Iris pigment epithelial cell (primary cell): ENCODE measurements around the gene TNFSF4.
A peak's percentile ranks its signal among the peaks of the same experiment; 100 is the strongest.
"Not testable (repeated sequence)": the region's sequence is repeated elsewhere in the genome, so short reads cannot be mapped to it uniquely, and the experiment has no call there.

ENCODE experiments used
- DNase-seq: peaks from one replicate; pipeline ENCODE4 v3.0.0-alpha.2; 2011; ENCODE audit warnings: low read depth

Gene TNFSF4

DNA sequence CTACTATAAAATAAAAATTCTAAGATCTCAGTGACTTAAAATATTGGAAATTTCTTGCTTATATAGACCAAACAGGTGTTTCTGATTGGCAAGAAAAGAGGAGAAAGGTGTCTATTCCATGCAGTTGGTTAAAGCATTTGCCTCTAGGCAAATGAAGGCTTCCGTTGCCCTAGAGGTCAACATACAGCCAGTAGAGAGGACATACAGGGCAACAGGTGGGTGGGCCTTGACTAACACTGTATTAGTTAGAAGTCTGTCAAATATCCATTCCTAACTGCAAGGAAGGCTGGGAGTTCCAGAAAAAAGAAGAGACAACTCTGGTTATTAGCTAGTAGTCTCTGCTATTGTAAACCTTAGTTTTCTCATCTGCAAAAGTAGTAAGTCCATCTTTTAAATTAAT lies 43.0 kb downstream of the TNFSF4 start:
- DNase-seq: no peak

DNA sequence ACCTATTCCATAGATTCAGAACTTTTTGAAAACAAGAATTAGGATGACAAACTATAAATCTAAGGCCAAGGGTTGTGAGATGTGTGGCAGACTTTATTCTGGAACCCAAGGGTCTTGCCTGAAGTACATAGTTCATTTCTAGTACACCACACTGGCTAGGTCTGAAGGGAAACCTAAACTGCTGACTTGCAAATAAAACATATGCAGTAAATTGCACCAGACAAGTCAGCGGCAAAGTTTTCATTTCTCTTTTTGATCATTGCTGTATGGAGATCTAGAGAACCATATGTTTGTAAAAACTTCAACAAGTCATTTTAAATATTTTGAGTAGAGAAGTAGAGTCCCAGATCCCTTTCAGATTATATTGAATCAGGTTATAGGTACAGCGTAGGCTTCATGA lies 43.9 kb downstream of the TNFSF4 start:
- DNase-seq: no peak

DNA sequence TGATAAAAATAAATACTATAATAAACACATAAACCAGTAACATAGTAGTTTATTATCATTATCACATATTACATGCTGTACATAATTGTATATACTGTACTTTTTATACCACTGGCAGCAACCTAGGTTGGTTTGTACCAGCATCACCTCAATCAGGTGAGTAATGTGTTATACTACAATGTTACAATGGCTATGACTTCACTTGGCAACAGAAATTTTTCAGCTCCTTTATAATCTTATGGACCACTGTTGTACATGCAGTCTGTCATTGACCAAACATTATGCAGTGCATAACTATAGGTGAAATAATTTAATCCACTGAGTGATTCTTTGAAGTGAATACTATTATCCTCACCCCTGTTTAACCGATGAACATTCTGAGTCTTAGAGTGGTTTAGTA lies 44.5 kb downstream of the TNFSF4 start:
- no peak for DNase-seq

DNA sequence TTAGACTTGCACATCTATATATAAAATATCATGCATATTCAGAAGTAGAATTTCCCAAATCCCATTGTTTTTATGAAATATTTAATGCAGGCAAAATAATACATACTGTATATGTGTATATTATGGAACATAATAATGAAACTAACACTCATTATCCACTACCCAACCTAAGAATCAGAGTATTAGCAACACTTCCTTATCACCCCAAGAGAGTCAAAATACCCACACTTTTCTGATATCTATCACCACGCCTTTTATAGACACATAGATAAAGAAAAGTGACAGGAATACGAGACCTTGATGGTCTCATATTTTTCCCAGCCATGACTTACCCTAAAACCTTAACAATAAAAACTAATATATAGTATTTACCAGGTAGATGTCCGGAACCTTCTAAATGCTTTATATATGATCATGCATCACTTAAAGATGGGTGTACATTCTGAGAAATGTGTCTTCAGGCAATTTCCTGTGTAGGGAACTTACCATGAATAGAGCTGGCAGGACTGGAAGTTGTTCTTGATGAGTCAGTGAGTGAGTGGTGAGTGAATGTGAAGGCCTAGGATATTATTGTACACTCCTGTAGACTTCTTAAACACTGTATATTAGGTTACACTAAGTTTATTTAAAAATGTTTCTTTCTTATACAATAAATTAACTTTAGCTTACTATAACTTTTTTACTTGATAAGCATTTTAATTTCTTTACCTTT lies 45.5 kb downstream of the TNFSF4 start:
- peak; percentile 89 for DNase-seq

DNA sequence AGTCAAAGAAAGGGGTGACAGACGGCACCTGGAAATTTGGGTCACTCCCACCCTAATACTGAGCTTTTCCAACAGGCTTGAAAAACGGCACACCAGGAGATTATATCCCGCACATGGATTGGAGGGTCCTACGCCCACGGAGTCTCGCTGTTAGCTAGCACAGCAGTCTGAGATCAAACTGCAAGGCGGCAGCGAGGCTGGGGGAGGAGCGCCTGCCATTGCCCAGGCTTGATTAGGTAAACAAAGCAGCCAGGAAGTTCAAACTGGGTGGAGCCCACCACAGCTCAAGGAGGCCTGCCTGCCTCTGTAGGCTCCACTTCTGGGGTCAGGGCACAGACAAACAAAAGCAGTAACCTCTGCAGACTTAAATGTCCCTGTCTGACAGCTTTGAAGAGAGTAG lies 53.2 kb downstream of the TNFSF4 start:
- not testable (repeated sequence) for DNase-seq

DNA sequence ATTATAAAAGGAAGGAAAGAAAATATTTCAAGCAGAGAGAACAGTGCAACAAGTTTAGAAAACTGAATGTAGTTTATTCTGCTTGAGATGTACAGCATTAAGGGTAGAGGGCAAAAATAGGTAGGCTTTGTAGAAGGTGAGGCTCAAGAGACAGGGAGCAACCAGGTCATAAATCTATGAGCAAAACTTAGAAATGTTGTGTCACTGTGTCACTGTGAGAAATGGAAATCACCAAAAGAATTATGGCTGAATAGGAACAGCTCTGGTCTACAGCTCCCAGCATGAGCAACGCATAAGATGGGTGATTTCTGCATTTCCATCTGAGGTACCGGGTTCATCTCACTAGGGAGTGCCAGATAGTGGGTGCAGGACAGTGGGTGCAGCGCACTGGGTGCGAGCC lies 53.6 kb downstream of the TNFSF4 start:
- no peak for DNase-seq

DNA sequence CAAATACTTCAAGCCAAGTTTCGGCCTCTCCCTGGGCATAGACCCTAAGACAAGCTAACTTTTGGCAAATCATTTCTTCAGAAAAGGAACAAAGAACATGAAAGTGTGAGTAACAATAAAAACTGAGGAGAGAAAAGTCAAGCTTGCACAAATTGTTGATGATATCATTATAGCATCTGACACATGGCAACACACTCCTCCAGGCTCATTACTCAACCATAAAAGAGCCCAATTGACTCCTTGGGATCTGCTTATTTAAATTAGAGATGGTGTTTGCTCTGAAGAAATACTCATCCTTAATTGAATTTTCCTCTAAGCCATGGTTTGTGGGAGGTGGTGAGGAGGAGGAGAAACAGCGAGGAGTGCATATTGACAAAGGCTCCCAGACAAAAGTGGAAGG lies 54.5 kb downstream of the TNFSF4 start:
- DNase-seq: no peak

GRCh38 chr1:173150795-173151194 lies 56.3 kb downstream of the TNFSF4 start:
- DNase-seq: no peak

DNA sequence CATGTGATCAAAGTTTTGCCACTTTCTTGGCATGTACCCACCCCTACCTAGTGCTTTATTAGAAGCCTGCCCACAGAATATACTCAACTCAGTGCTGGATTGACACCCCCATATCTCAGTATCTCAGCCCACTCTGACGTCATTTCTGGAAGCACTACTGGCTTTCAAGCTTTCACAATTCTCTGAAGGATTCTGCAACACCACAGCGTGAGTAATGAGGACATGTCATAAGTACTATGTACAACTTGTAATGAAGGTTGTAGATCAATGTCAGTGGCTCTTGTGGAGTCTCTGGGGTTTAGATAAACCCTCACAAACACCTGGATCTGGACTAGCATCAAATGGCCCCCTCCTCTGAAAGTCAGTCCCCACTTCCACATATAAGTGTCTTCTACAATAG lies 57.2 kb downstream of the TNFSF4 start:
- peak; percentile 98 for DNase-seq

DNA sequence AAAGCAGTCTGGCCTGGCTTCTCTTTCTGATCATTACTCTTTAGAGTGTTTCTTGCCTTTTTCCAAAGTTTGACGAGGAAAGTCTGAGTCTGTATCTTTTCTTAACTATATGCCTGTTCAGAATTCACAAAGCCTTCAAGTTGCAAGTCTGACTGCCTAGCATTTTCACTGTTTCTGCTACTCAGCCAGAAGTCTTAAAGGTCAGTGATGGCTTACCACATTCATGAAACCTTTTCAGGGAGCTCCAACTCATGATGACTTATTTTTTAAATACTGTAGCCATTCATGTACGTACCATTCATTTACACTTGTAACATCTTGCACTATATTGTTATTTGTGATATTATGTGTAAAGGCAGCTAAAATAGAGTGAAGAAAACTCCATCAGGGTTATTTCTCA lies 58.2 kb downstream of the TNFSF4 start:
- peak; percentile 73 for DNase-seq

DNA sequence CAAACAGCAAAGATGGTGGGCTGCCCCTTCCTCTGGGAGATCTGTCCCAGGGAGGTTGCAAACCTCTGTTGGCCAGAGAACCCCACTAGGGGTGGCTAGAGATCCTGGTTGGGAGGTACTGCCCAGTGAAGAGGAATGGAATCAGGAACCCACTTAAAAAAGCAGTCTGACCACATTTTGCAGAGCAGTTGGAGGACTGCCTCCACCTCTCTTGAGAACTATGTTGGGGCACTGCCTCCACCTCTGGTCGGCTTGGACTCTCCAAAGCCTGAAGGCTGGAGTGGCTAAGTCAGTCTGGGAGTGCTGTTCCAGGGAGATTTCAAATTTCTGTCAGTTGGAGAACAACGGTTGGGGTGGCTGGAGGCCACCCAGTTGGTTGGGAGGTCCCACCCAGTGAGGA lies 58.6 kb downstream of the TNFSF4 start:
- no peak for DNase-seq

DNA sequence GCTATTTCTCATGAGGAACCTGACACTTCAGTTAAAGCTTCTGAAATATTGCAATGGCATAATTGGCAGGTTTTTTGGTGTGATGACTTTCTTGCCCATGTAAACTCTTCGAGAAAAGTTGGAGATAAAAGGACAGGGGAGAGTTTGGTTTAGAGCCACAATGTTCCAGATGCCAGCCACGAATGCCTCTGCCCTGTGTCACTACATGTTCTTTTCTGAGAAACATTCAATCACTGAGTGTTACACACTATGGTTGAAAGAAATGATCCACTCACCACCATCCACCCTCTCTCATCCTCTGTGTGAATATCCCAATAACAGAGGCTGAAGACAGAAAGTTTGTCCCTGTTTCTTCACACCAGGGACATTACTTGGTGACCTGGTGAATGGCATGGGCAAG lies 66.4 kb downstream of the TNFSF4 start:
- no peak for DNase-seq

- no peak for DNase-seq
These were observed 67.4 kb downstream of the TNFSF4 start for GRCh38 chr1:173139706-173140105.

DNA sequence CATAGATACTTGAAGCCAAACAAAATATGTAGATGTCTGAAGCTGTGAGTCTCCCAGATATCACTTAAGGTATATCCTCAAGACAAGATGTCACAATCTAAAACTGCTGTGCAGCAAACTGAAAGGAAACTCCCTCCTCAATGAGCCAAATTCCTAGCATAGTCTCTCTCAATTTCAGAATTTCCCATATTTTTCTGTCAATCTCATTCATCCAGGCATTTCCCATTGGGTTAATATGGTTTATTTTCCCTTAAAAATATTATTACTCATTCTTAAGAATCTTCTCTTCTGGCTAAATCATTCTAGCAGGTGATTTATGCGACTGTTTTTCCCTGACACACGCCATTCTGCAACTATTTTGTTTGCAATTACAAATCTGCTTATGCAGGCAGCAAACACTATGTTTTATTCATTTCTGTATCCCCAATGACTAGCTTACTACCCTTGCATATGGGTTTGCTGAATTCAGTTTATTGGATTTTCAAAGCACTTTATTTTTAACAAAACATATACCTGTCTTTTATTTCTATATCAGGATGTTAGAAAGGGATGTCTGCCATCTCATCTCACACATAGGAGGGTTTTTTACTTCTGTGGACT lies 69.9 kb downstream of the TNFSF4 start:
- peak; percentile 76 for DNase-seq

- DNase-seq: no peak
These were observed 72.3 kb downstream of the TNFSF4 start for GRCh38 chr1:173134800-173135199.

- DNase-seq: peak; percentile 83
These were observed 73.1 kb downstream of the TNFSF4 start for GRCh38 chr1:173134029-173134428.
